Heart left ventricle (tissue), 16 donors: Measurements from ENCODE around the gene AGMO. TPM values are rescaled to one million over a fixed set of nuclear protein-coding genes. Genes with fewer than 3 reads are reported as not detected.
A peak's percentile ranks its signal among the peaks of the same experiment; 100 is the strongest.

Experiments
- ATAC-seq, 4 donors: fragments of 200-7000 bp; cut with Tn5 transposase; one replicate each; pipeline ENCODE4 v1.9.1; 2020 to 2022; ENCODE audit warnings: moderate library complexity in 4 of 4, mild to moderate bottlenecking in 3 of 4, moderate number of reproducible peaks in 1 of 4
- DNase-seq, 5 donors: peaks; one replicate each; pipeline ENCODE4 v3.0.0-alpha.2; 2020
- H3K27ac ChIP-seq, 12 donors: fragments of 200-600 bp; sonication (generic) in 4 of 12; one replicate each; pipeline versions ENCODE4 v1.5.0 to v1.8.0; 2016 to 2022; ENCODE audit warnings: mild to moderate bottlenecking in 2 of 12
- H3K27me3 ChIP-seq, 9 donors: fragments of 200-600 bp; sonication (generic) in 2 of 9; one replicate each; pipeline versions ENCODE4 v1.5.1 to v1.8.0; 2016 to 2022; ENCODE audit warnings: mild to moderate bottlenecking in 3 of 9
- H3K36me3 ChIP-seq, 9 donors: fragments of 200-600 bp; sonication (generic) in 2 of 9; one replicate each; pipeline versions ENCODE4 v1.5.0 to v1.8.0; 2018 to 2022; ENCODE audit warnings: mild to moderate bottlenecking in 2 of 9
- H3K4me1 ChIP-seq, 12 donors: fragments of 200-600 bp; sonication (generic) in 4 of 12; one replicate each; pipeline versions ENCODE4 v1.5.0 to v1.8.0; 2016 to 2022; ENCODE audit warnings: mild to moderate bottlenecking in 3 of 12
- H3K4me3 ChIP-seq, 12 donors: fragments of 200-600 bp; sonication (generic) in 4 of 12; one replicate each; pipeline versions ENCODE4 v1.5.0 to v1.8.0; 2017 to 2022; ENCODE audit warnings: mild to moderate bottlenecking in 9 of 12, moderate library complexity in 4 of 12
- H3K9me3 ChIP-seq, 12 donors: fragments of 200-600 bp; sonication (generic) in 4 of 12; one replicate each; pipeline versions ENCODE4 v1.5.0 to v1.8.0; 2016 to 2022; ENCODE audit warnings: mild to moderate bottlenecking in 1 of 12
- POLR2A ChIP-seq, 2 donors: fragments of 450-650 bp; IDR thresholded peaks; one replicate each; pipeline ENCODE4 v1.6.1; 2017; ENCODE audit warnings: antibody characterized with exemption in 2 of 2, mild to moderate bottlenecking in 2 of 2, moderate library complexity in 2 of 2
- WGBS, 4 donors: extraction: QIAGEN DNeasy Blood & Tissue Kit in 2 of 4; methylation state at CpG; one replicate each; pipeline versions ENCODE4 v1.1.5 to v1.1.7; 2013 to 2018; 5-methylcytosine and 5-hydroxymethylcytosine counted together
- intact Hi-C, 10 donors: fragments of 100-400 bp; cut with DNase I; formaldehyde crosslinking; loops; one replicate each; pipeline versions ENCODE4 v1.11.1 to v1.14.2; 2022
- polyA plus RNA-seq, 2 donors: library from polyadenylated mRNA; stranded (reverse); fragments of 200-250 nt; gene quantifications; one replicate each; pipeline ENCODE4 v1.2.3, GENCODE V29; 2013
- total RNA-seq, 9 donors: library from RNA; depleted of rRNA in 2 of 9; stranded (reverse); fragments of >200 nt in 2 of 9; fragmentation: NEBNext Ultra II Directional in 3 of 9; extraction: Animal tissue kit (Norgen Biotek cat#: 25700) in 3 of 9; gene quantifications; one replicate each; pipeline versions ENCODE4 v1.1.0 to v1.2.4, GENCODE V29; 2016 to 2023
- TF ChIP-seq, protein P1 (sequence below), 12 donors: fragments of 200-600 bp; sonication (generic) in 4 of 12; IDR thresholded peaks; one replicate each; pipeline versions ENCODE4 v1.5.0 to v1.8.0; 2018 to 2022; ENCODE audit warnings: antibody characterized with exemption in 12 of 12, mild to moderate bottlenecking in 5 of 12
- donor health status: ischemic (EF 13 %, LVEDD 7.1; RV severe dilation, severe dysfunction).
- donor health status: healthy with polysubstance abuse.
- donor health status: DM: no; HTN: yes; CAD: no.
- donor health status: DM: no; HTN: no; CAD: no.
- donor health status: ischemic (EF 25% LVEDD 6.9; RV normal size, moderate dysfunction).
- donor health status: ischemic (EF 25% LVEDD 5.7; RV mildly dilated, moderate dysfunction).
- donor health status: healthy.
- donor health status: DM: yes; HTN: yes; CAD: no.
- donor health status: ischemic (EF 35%, LVEDD 5.7; RV mildly dilated, moderate dysfunction).
- donor health status: nonischemic (EF 11% LVEDD 7.7; RV severe dilation, severe dysfunction).
- donor health status: DM: yes; HTN: yes; CAD: no.
- donor health status: PGD.
- donor health status: ischemic (EF 29% LVEDD 5.4; RV normal size, mild dysfunction).
- donor health status: nonischemic (EF 23%, LVEDD 6.1; RV moderate dilation, normal function).

The AGMO gene
- total and polyA plus RNA-seq, 11 donors: 0.12 to 0.72 (median 0.40) TPM; not detected in 1

GRCh38 chr7:15490291-15490690 is 71.5 kb downstream of the AGMO start:
- no peak for TF ChIP-seq POLR2A (IDR thresholded peaks at IDR 0.05)
- TF ChIP-seq, protein P1, sequence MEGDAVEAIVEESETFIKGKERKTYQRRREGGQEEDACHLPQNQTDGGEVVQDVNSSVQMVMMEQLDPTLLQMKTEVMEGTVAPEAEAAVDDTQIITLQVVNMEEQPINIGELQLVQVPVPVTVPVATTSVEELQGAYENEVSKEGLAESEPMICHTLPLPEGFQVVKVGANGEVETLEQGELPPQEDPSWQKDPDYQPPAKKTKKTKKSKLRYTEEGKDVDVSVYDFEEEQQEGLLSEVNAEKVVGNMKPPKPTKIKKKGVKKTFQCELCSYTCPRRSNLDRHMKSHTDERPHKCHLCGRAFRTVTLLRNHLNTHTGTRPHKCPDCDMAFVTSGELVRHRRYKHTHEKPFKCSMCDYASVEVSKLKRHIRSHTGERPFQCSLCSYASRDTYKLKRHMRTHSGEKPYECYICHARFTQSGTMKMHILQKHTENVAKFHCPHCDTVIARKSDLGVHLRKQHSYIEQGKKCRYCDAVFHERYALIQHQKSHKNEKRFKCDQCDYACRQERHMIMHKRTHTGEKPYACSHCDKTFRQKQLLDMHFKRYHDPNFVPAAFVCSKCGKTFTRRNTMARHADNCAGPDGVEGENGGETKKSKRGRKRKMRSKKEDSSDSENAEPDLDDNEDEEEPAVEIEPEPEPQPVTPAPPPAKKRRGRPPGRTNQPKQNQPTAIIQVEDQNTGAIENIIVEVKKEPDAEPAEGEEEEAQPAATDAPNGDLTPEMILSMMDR (IDR thresholded peaks at IDR 0.05): no peak
- Histone ChIP-seq H3K4me1 (peaks cover 0 to 10% (median 0%) of the 10 kb centered on the region in 12 donors), H3K27ac (peak overlapping the region in 4 of 12 donors; percentile 21 to 62 (median 47)), H3K4me3 (no peak overlapping the region), H3K9me3 (no peaks in the 10 kb centered on the region), H3K27me3 (no peaks in the 10 kb centered on the region), H3K36me3 (no peaks in the 10 kb centered on the region)
- intact Hi-C loops: no loop called here
- no peak for DNase-seq
- 44 to 55% (median 52%) methylated on average over 1 of the region's 1 CpG for WGBS, 4 donors
- ATAC-seq: no peak

- H3K36me3 ChIP-seq: no peaks in the 10 kb centered on the region
- H3K27me3 ChIP-seq: no peaks in the 10 kb centered on the region
- H3K9me3 ChIP-seq: no peaks in the 10 kb centered on the region
- TF ChIP-seq, protein P1 (IDR thresholded peaks at IDR 0.05): no peak
- no peak for TF ChIP-seq POLR2A (IDR thresholded peaks at IDR 0.05)
- H3K4me1 ChIP-seq: peaks cover 0 to 10% (median 0%) of the 10 kb centered on the region in 12 donors
- WGBS, 4 donors: 66 to 75% (median 71%) methylated on average over 3 of the region's 3 CpGs
- DNase-seq (no peak), ATAC-seq (no peak)
- intact Hi-C loops: no loop called here
- peak overlapping the region in 5 of 12 donors; percentile 17 to 62 (median 45) for H3K27ac ChIP-seq
- H3K4me3 ChIP-seq: no peak overlapping the region
Measured at GRCh38 chr7:15489861-15490260, 72.0 kb downstream of the AGMO start.

DNA sequence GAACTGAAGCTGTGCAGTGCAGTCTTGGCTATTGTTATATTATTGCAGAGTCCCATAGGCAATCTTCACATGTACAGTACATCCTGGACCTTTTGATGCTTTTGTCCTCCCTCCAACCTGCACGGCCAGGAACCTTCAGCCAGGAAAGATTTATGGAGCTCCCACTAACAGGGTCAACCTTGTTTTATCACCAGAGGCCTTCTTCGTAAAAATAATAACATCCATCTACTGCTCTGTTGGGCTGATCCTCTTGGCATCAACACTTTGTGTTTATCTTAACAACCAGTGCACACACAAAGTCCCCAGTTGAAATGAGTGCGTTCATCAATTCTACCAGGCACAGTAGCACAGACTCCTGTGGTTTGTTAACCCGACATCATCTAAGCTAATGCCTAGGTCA is 72.4 kb downstream of the AGMO start:
- Histone ChIP-seq H3K36me3 (no peaks in the 10 kb centered on the region), H3K27ac (peak overlapping the region in 4 of 12 donors; percentile 21 to 62 (median 47))

DNA sequence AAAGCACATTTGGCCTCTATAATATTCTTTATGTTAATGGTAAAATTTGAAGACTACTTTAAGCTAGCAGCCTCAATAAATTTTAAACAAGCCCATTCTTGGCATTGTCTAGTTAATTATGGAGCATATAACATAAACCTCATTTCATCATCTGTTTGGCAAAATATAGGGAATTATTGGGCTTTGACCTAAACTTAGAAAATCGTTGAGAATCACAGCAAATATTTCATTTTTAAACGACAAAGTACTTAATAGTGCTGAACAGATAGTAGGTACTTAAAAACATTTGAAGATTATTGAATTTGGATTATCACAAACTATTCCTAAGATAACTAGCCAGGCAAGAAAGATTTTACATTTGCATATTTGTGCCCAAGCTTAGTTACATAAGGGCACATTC is 73.4 kb downstream of the AGMO start:
- Histone ChIP-seq H3K4me1 (peaks cover 0 to 10% (median 0%) of the 10 kb centered on the region in 12 donors), H3K27ac (no peak overlapping the region), H3K9me3 (no peaks in the 10 kb centered on the region), H3K27me3 (no peaks in the 10 kb centered on the region), H3K4me3 (no peak overlapping the region), H3K36me3 (no peaks in the 10 kb centered on the region)
- 85 to 89% (median 86%) methylated on average over 2 of the region's 2 CpGs for WGBS, 4 donors
- TF ChIP-seq POLR2A (IDR thresholded peaks at IDR 0.05): no peak
- TF ChIP-seq, protein P1 (IDR thresholded peaks at IDR 0.05): no peak
- intact Hi-C loops: no loop called here
- ATAC-seq (no peak), DNase-seq (no peak)

More for the DNA sequence above, 72.4 kb downstream of the AGMO start:
- TF ChIP-seq, protein P1 (IDR thresholded peaks at IDR 0.05): no peak
- TF ChIP-seq POLR2A (IDR thresholded peaks at IDR 0.05): no peak
- H3K4me3 ChIP-seq: no peak overlapping the region
- no peaks in the 10 kb centered on the region for H3K9me3 ChIP-seq
- DNase-seq (no peak), ATAC-seq (peak in 1 of 4 donors; percentile 79)
- intact Hi-C loops: no loop called here
- H3K27me3 ChIP-seq: no peaks in the 10 kb centered on the region
- WGBS, 4 donors: 48 to 55% (median 51%) methylated on average over 4 of the region's 4 CpGs
- H3K4me1 ChIP-seq: peaks cover 0 to 10% (median 0%) of the 10 kb centered on the region in 12 donors
